Measurements from ENCODE around the gene CCDC190. TPM values are rescaled to one million over a fixed set of nuclear protein-coding genes. Genes with fewer than 3 reads are reported as not detected.
A peak's percentile ranks its signal among the peaks of the same experiment; 100 is the strongest.

CCDC190 gene
- polyA plus RNA-seq, 1 of the 3 experiments (the other 2 are of a cell fraction), result 0.21 TPM

GRCh38 chr1:162878000-162878596 is 17.1 kb upstream of the CCDC190 start (continued):
- no peak for TF ChIP-seq POLR2AphosphoS5 (IDR thresholded peaks at IDR 0.05; ENCODE audit: low read depth, low read length)
- TF ChIP-seq RAD21 (IDR thresholded peaks at IDR 0.05; ENCODE audit: low read length), result peak; percentile 100
- no peak for TF ChIP-seq FOXJ3 (CRISPR knock-in tag; IDR thresholded peaks at IDR 0.05)
- 0 out of 2 replicates have a peak, but pooled peaks have one; percentile 12 for TF ChIP-seq RXRA (IDR thresholded peaks at IDR 0.05; ENCODE audit: borderline replicate concordance, low read depth)
- TF ChIP-seq, protein P1, sequence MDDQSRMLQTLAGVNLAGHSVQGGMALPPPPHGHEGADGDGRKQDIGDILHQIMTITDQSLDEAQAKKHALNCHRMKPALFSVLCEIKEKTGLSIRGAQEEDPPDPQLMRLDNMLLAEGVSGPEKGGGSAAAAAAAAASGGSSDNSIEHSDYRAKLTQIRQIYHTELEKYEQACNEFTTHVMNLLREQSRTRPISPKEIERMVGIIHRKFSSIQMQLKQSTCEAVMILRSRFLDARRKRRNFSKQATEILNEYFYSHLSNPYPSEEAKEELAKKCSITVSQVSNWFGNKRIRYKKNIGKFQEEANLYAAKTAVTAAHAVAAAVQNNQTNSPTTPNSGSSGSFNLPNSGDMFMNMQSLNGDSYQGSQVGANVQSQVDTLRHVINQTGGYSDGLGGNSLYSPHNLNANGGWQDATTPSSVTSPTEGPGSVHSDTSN (IDR thresholded peaks at IDR 0.05), result no peak

DNA sequence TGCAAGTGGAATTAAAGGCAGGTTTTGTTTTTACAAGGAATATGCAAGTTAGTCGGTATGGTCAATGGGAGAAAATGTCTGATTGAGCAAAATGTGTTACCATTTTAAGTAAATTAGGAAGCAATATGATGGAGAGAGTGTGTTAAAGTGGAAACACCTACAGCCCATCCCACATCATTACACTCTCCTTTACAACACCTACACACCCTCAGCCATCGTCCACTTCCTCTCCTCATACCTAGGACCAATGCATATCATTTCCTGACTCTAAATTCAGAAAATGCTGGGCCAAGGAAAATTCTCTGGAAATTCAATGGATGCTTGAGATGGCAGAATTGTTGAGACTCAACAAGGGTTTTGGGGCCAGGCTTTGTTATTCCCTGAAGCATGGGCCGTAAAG is 16.4 kb upstream of the CCDC190 start:
- H4K20me1 ChIP-seq (ENCODE audit: insufficient read depth), result no peaks in the 10 kb centered on the region
- H3K9ac ChIP-seq, result no peak overlapping the region
- CTCF ChIA-PET, result interaction anchor here (1.0 to 2.4 kb wide), 15 partner anchors 14 to 478 kb away, joined by 3 to 51 read pairs (median 5); partner anchors contain the start of gene RGS4
- H2AFZ ChIP-seq (ENCODE audit: low read depth), result peak overlapping the region; percentile 44
- H3K4me3 ChIP-seq (ENCODE audit: low read depth in 2 of 2, low read length in 1 of 2), result no peak overlapping the region
- H3F3A ChIP-seq (replicated peaks; ENCODE audit: insufficient read depth), result peaks cover 17% of the 10 kb centered on the region
- WGBS (ENCODE audit: low lambda C conversion rate), result 82% methylated on average over 3 of the region's 3 CpGs
- DNase-seq, result no peak
- TF ChIP-seq, protein P2, sequence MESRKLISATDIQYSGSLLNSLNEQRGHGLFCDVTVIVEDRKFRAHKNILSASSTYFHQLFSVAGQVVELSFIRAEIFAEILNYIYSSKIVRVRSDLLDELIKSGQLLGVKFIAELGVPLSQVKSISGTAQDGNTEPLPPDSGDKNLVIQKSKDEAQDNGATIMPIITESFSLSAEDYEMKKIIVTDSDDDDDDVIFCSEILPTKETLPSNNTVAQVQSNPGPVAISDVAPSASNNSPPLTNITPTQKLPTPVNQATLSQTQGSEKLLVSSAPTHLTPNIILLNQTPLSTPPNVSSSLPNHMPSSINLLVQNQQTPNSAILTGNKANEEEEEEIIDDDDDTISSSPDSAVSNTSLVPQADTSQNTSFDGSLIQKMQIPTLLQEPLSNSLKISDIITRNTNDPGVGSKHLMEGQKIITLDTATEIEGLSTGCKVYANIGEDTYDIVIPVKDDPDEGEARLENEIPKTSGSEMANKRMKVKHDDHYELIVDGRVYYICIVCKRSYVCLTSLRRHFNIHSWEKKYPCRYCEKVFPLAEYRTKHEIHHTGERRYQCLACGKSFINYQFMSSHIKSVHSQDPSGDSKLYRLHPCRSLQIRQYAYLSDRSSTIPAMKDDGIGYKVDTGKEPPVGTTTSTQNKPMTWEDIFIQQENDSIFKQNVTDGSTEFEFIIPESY (IDR thresholded peaks at IDR 0.05; ENCODE audit: borderline replicate concordance, low read depth), result no peak
- TF ChIP-seq, protein P3, sequence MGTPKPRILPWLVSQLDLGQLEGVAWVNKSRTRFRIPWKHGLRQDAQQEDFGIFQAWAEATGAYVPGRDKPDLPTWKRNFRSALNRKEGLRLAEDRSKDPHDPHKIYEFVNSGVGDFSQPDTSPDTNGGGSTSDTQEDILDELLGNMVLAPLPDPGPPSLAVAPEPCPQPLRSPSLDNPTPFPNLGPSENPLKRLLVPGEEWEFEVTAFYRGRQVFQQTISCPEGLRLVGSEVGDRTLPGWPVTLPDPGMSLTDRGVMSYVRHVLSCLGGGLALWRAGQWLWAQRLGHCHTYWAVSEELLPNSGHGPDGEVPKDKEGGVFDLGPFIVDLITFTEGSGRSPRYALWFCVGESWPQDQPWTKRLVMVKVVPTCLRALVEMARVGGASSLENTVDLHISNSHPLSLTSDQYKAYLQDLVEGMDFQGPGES (IDR thresholded peaks at IDR 0.05; ENCODE audit: low read depth, low read length), result no peak
- TF ChIP-seq GATA2 (CRISPR knock-in tag; IDR thresholded peaks at IDR 0.05), result no peak
- TF ChIP-seq EP300 (IDR thresholded peaks at IDR 0.05; ENCODE audit: borderline replicate concordance in 1 of 2, low read depth in 1 of 2, low read length in 1 of 2), result no peak
- TF ChIP-seq TAF1 (IDR thresholded peaks at IDR 0.05; ENCODE audit: borderline replicate concordance, low read depth, low read length), result no peak
- TF ChIP-seq TEAD4 (IDR thresholded peaks at IDR 0.05; ENCODE audit: borderline replicate concordance, insufficient read depth), result no peak
- TF ChIP-seq, protein P4, sequence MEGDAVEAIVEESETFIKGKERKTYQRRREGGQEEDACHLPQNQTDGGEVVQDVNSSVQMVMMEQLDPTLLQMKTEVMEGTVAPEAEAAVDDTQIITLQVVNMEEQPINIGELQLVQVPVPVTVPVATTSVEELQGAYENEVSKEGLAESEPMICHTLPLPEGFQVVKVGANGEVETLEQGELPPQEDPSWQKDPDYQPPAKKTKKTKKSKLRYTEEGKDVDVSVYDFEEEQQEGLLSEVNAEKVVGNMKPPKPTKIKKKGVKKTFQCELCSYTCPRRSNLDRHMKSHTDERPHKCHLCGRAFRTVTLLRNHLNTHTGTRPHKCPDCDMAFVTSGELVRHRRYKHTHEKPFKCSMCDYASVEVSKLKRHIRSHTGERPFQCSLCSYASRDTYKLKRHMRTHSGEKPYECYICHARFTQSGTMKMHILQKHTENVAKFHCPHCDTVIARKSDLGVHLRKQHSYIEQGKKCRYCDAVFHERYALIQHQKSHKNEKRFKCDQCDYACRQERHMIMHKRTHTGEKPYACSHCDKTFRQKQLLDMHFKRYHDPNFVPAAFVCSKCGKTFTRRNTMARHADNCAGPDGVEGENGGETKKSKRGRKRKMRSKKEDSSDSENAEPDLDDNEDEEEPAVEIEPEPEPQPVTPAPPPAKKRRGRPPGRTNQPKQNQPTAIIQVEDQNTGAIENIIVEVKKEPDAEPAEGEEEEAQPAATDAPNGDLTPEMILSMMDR (IDR thresholded peaks at IDR 0.05), result no peak
- TF ChIP-seq MEF2A (IDR thresholded peaks at IDR 0.05; ENCODE audit: borderline replicate concordance, low read depth), result no peak
- no peak for TF ChIP-seq SMC3 (IDR thresholded peaks at IDR 0.05; ENCODE audit: low read depth, low read length)
- TF ChIP-seq EZH2phosphoT487 (IDR thresholded peaks at IDR 0.05; ENCODE audit: borderline replicate concordance, low read depth), result no peak
- no peak for TF ChIP-seq POLR2AphosphoS5 (IDR thresholded peaks at IDR 0.05; ENCODE audit: low read depth, low read length)
- no peak for TF ChIP-seq TCF12 (IDR thresholded peaks at IDR 0.05)
- no peak for TF ChIP-seq USF2 (IDR thresholded peaks at IDR 0.05; ENCODE audit: borderline replicate concordance, low read depth, low read length)
- no peak for TF ChIP-seq CHD2 (IDR thresholded peaks at IDR 0.05; ENCODE audit: low read length, partially characterized antibody)
- TF ChIP-seq NFIC (IDR thresholded peaks at IDR 0.05; ENCODE audit: borderline replicate concordance), result no peak
- TF ChIP-seq RXRA (IDR thresholded peaks at IDR 0.05; ENCODE audit: borderline replicate concordance, low read depth), result no peak
- no peak for TF ChIP-seq MAX (IDR thresholded peaks at IDR 0.05; ENCODE audit: low read depth)
- H3K27me3 ChIP-seq (ENCODE audit: insufficient read depth), result no peaks in the 10 kb centered on the region
- peaks cover 13 to 24% of the 10 kb centered on the region in 2 experiments for H3K4me1 ChIP-seq (ENCODE audit: control insufficient read depth in 1 of 2, insufficient read depth in 2 of 2, low read depth in 1 of 2, low read length in 1 of 2)
- H3K9me3 ChIP-seq, result no peaks in the 10 kb centered on the region
- no peaks in the 10 kb centered on the region for H3K9me2 ChIP-seq
- no peaks in the 10 kb centered on the region for H3K36me3 ChIP-seq (replicated peaks in 1 of 2; ENCODE audit: control insufficient read depth in 1 of 2, insufficient read depth in 2 of 2, low read length in 1 of 2)
- POLR2A ChIA-PET, result interaction anchor here (1.0 to 2.1 kb wide), 5 partner anchors 29 to 194 kb away, joined by 3 to 15 read pairs (median 4); partner anchors contain the start of gene RGS4
- no peak overlapping the region for H3K4me2 ChIP-seq
- peak overlapping the region in 1 of 2 experiments; percentile 34; a peak in 1 of 4 replicates for H3K27ac ChIP-seq (ENCODE audit: low read depth in 2 of 2, low read length in 1 of 2)
- no peaks in the 10 kb centered on the region for H3K79me2 ChIP-seq (ENCODE audit: insufficient read depth)

Measured in SK-N-SH (cell line).